H1 (cell line): ENCODE results near the gene PPM1N. TPM values are rescaled to one million over a fixed set of nuclear protein-coding genes. Genes with fewer than 3 reads are reported as not detected.
"Not testable (repeated sequence)": the region's sequence is repeated elsewhere in the genome, so short reads cannot be mapped to it uniquely, and the experiment has no call there.

Source experiments
- CTCF ChIA-PET: fragments of 300-600 bp; sonication (Branson Sonifier 250); formaldehyde crosslinking; loops from one replicate; lab custom pipeline; 2021; ENCODE audit not compliant: partially characterized antibody; lab: Charles Lee
- POLR2A ChIA-PET: fragments of 300-600 bp; sonication (Branson Sonifier 250); formaldehyde crosslinking; loops from one replicate; lab custom pipeline; 2021; ENCODE audit warnings: inconsistent platforms; ENCODE audit not compliant: partially characterized antibody; lab: Charles Lee
- DNase-seq, 2 experiments: peaks; one replicate each; pipeline versions ENCODE4 v3.0.0 to v3.0.0-alpha.2; 2010 to 2022; ENCODE audit warnings: low spot score in 2 of 2, low read depth in 1 of 2, mixed read lengths in 1 of 2
- FAIRE-seq: peaks from 2 replicates; lab custom pipeline; 2011; peaks lifted over from hg19 to GRCh38; lab: Jason Lieb, UNC
- H2AFZ ChIP-seq: 2 replicates; pipeline ENCODE4 v1.8.1; 2012; ENCODE audit warnings: low read length, inconsistent platforms
- H2AK5ac ChIP-seq: 2 replicates; pipeline ENCODE4 v1.6.1; 2013; ENCODE audit warnings: low read depth, low read length
- H2BK120ac ChIP-seq: replicated peaks from 2 replicates; pipeline ENCODE3; 2013; ENCODE audit warnings: low read depth, low read length, inconsistent platforms
- H2BK12ac ChIP-seq: 2 replicates; pipeline ENCODE4 v1.6.1; 2013; ENCODE audit warnings: low read depth, low read length
- H2BK15ac ChIP-seq: 2 replicates; pipeline ENCODE4 v1.6.1; 2013; ENCODE audit warnings: low read length
- H2BK20ac ChIP-seq: 2 replicates; pipeline ENCODE4 v1.6.1; 2013; ENCODE audit warnings: low read length
- H2BK5ac ChIP-seq: 2 replicates; pipeline ENCODE4 v1.6.1; 2013; ENCODE audit warnings: low read depth, low read length
- H3K14ac ChIP-seq: 2 replicates; pipeline ENCODE4 v1.6.1; 2013; ENCODE audit warnings: inconsistent platforms; ENCODE audit not compliant: insufficient read length
- H3K18ac ChIP-seq: 2 replicates; pipeline ENCODE4 v1.6.1; 2013; ENCODE audit warnings: low read length; ENCODE audit errors: extremely low read depth
- H3K23ac ChIP-seq: 2 replicates; pipeline ENCODE4 v1.6.1; 2013; ENCODE audit warnings: inconsistent platforms; ENCODE audit not compliant: insufficient read length
- H3K23me2 ChIP-seq: 2 replicates; pipeline ENCODE4 v1.6.1; 2013; ENCODE audit warnings: low read depth, low read length
- H3K27ac ChIP-seq: 2 replicates; pipeline ENCODE4 v1.6.1; 2011; ENCODE audit warnings: low read depth, low read length, inconsistent platforms
- H3K27me3 ChIP-seq, 4 experiments: replicated peaks in 1 of 4; 1 replicate in 1 of 4; 2 replicates in 3 of 4; pipeline versions ENCODE4 v1.6.1 to v1.8.1; 2011 to 2013; ENCODE audit warnings: low read length in 3 of 4, mild to moderate bottlenecking in 3 of 4, inconsistent platforms in 2 of 4, mixed read lengths in 2 of 4, moderate library complexity in 1 of 4; ENCODE audit not compliant: control insufficient read depth in 3 of 4, insufficient read depth in 3 of 4; ENCODE audit errors: extremely low read depth in 1 of 4
- H3K36me3 ChIP-seq, 4 experiments: 2 replicates each; pipeline versions ENCODE4 v1.6.1 to v1.8.1; 2011 to 2013; ENCODE audit warnings: mild to moderate bottlenecking in 4 of 4, low read length in 3 of 4, moderate library complexity in 2 of 4, control low read depth in 1 of 4, inconsistent platforms in 1 of 4; ENCODE audit not compliant: insufficient read depth in 4 of 4, control insufficient read depth in 2 of 4
- H3K4ac ChIP-seq: replicated peaks from 2 replicates; pipeline ENCODE3; 2013; ENCODE audit warnings: low read length, low read depth, mixed read lengths, inconsistent platforms; ENCODE audit not compliant: insufficient read length
- H3K4me1 ChIP-seq, 4 experiments: replicated peaks in 1 of 4; 1 replicate in 1 of 4; 2 replicates in 3 of 4; pipeline versions ENCODE4 v1.6.1 to v1.8.1; 2011 to 2013; ENCODE audit warnings: low read length in 3 of 4, inconsistent platforms in 2 of 4, mixed read lengths in 1 of 4; ENCODE audit not compliant: insufficient read depth in 4 of 4, control insufficient read depth in 3 of 4
- H3K4me2 ChIP-seq, 2 experiments: 2 replicates each; pipeline versions ENCODE4 v1.6.1 to v1.8.1; 2011 to 2013; ENCODE audit warnings: low read depth in 2 of 2, low read length in 2 of 2, control low read depth in 1 of 2, inconsistent platforms in 1 of 2, mild to moderate bottlenecking in 1 of 2; ENCODE audit not compliant: insufficient read depth in 1 of 2
- H3K4me3 ChIP-seq, 4 experiments: fragments of 200-600, 300-600 bp in 1 of 4; sonication (generic), shearing (Covaris generic), sonication (Bioruptor Twin) in 1 of 4; 2 replicates each; pipeline versions ENCODE4 v1.5.1 to v1.8.1; 2011 to 2016; ENCODE audit warnings: low read length in 4 of 4, low read depth in 3 of 4, control low read depth in 2 of 4, inconsistent platforms in 2 of 4, mild to moderate bottlenecking in 2 of 4, mixed read lengths in 1 of 4, moderate library complexity in 1 of 4; ENCODE audit not compliant: insufficient read depth in 2 of 4; ENCODE audit errors: extremely low read depth in 1 of 4
- H3K56ac ChIP-seq: replicated peaks from 2 replicates; pipeline ENCODE3; 2013; ENCODE audit warnings: low read depth, mild to moderate bottlenecking, mixed read lengths, low read length, inconsistent platforms; ENCODE audit not compliant: insufficient read length
- H3K79me1 ChIP-seq: 2 replicates; pipeline ENCODE4 v1.6.1; 2013; ENCODE audit warnings: low read depth, low read length, control low read depth
- H3K79me2 ChIP-seq, 2 experiments: 2 replicates each; pipeline versions ENCODE4 v1.6.1 to v1.8.1; 2012 to 2013; ENCODE audit warnings: low read length in 2 of 2, mild to moderate bottlenecking in 2 of 2, inconsistent platforms in 1 of 2; ENCODE audit not compliant: insufficient read depth in 2 of 2, control insufficient read depth in 1 of 2
- H3K9ac ChIP-seq, 4 experiments: replicated peaks in 1 of 4; 1 replicate in 1 of 4; 2 replicates in 3 of 4; pipeline versions ENCODE4 v1.6.1 to v1.8.1; 2011 to 2013; ENCODE audit warnings: low read depth in 3 of 4, low read length in 3 of 4, control low read depth in 2 of 4, mild to moderate bottlenecking in 2 of 4, moderate library complexity in 2 of 4, inconsistent platforms in 1 of 4; ENCODE audit errors: extremely low read depth in 1 of 4
- H3K9me3 ChIP-seq, 2 experiments: 2 replicates each; pipeline versions ENCODE4 v1.6.1 to v1.8.1; 2012 to 2013; ENCODE audit warnings: mild to moderate bottlenecking in 2 of 2, moderate library complexity in 2 of 2, control low read depth in 1 of 2, inconsistent platforms in 1 of 2, low read depth in 1 of 2, low read length in 1 of 2, mixed read lengths in 1 of 2; ENCODE audit not compliant: insufficient read depth in 2 of 2
- H4K20me1 ChIP-seq, 2 experiments: replicated peaks in 1 of 2; 2 replicates each; pipeline versions ENCODE3 to v1.8.1; 2011 to 2013; ENCODE audit warnings: inconsistent platforms in 2 of 2, low read length in 2 of 2, mild to moderate bottlenecking in 1 of 2; ENCODE audit not compliant: insufficient read depth in 2 of 2, control insufficient read depth in 1 of 2
- H4K5ac ChIP-seq: 2 replicates; pipeline ENCODE4 v1.6.1; 2013; ENCODE audit warnings: low read length, low read depth, mixed read lengths, inconsistent platforms; ENCODE audit not compliant: insufficient read length
- H4K8ac ChIP-seq: 2 replicates; pipeline ENCODE4 v1.8.0; 2013; ENCODE audit warnings: mild to moderate bottlenecking, moderate library complexity, low read length, inconsistent platforms; ENCODE audit not compliant: insufficient read depth; ENCODE audit errors: extremely low read depth
- H4K91ac ChIP-seq: replicated peaks from 2 replicates; pipeline ENCODE3; 2013; ENCODE audit warnings: low read length, mixed read lengths, inconsistent platforms; ENCODE audit not compliant: insufficient read length
- WGBS, 2 experiments: shearing (Covaris generic) in 1 of 2; methylation state at CpG; one replicate each; pipeline versions ENCODE4 v1.1.6 to v1.1.7; 2013 to 2015; ENCODE audit warnings: low lambda C conversion rate in 2 of 2, mixed read lengths in 2 of 2, inconsistent platforms in 1 of 2, low coverage in 1 of 2, missing lambda C conversion rate in 1 of 2; ENCODE audit not compliant: insufficient replicate concordance in 2 of 2, insufficient coverage in 1 of 2, insufficient read length in 1 of 2; ENCODE audit errors: extremely low coverage in 1 of 2, missing lambda C conversion rate in 1 of 2; 5-methylcytosine and 5-hydroxymethylcytosine counted together
- polyA plus RNA-seq, 7 experiments: library from polyadenylated mRNA; depleted of rRNA in 3 of 7; stranded (reverse) in 5 of 7; unstranded in 2 of 7; fragments of >200 nt in 5 of 7; fragments of 200-250 nt in 2 of 7; gene quantifications; 1 replicate in 5 of 7; 2 replicates in 1 of 7; 4 replicates in 1 of 7; pipeline versions ENCODE4 v1.2.1 to v1.2.3, GENCODE V29; 2011 to 2013; ENCODE audit warnings: missing spikeins in 2 of 7, mixed read lengths in 2 of 7
- total RNA-seq: library from RNA; stranded (reverse); fragmentation: NEBNext Ultra II Directional; extraction: Animal tissue kit (Norgen Biotek cat#: 25700); gene quantifications from 2 replicates; pipeline ENCODE4 v1.2.1, GENCODE V29; 2021

The PPM1N gene
- total and polyA plus RNA-seq, 2 of the 8 experiments (the other 6 are each of a cell fraction or from before 2014, with no cell fraction given) = 12.2 to 14.4 TPM

DNA sequence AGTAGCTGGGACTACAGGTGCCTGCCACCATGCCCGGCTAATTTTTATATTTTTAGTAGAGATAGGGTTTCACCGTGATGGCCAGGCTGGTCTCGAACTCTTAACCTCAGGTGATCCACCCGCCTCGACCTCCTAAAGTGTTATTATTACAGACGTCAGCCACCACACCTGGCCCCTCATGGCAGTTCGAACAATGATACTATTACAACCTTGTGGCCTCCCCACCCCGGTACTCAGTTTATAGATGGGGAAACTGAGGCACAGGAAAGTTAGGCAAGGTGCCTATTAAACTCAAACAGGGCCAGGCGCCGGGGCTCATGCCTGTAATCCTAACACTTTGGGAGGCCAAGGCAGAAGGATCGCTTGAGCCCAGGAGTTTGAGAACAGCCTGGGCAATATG lies 12.1 kb downstream of the PPM1N start:
- Histone ChIP-seq H2BK12ac (0 out of 2 replicates have a peak overlapping the region, but pooled peaks have one; percentile 17), H3K79me1 (peaks cover 24% of the 10 kb centered on the region), H3K79me2 (peaks cover 31 to 73% of the 10 kb centered on the region in 2 experiments), H3K4me2 (peak overlapping the region in 1 of 2 experiments; percentile 56; a peak in 1 of 4 replicates), H4K20me1 (peaks cover 12 to 23% of the 10 kb centered on the region in 2 experiments)
- not testable (repeated sequence) for FAIRE-seq, H2BK15ac ChIP-seq, H3K4me3 ChIP-seq, H2BK5ac ChIP-seq, H4K8ac ChIP-seq, H4K91ac ChIP-seq, H3K23ac ChIP-seq, H3K23me2 ChIP-seq, H2BK120ac ChIP-seq, DNase-seq, H3K56ac ChIP-seq, H3K4ac ChIP-seq, H3K9ac ChIP-seq, H2AK5ac ChIP-seq, H3K9me3 ChIP-seq, H3K4me1 ChIP-seq, H3K18ac ChIP-seq, H2BK20ac ChIP-seq, H4K5ac ChIP-seq, H3K27me3 ChIP-seq, H3K36me3 ChIP-seq, H2AFZ ChIP-seq, H3K27ac ChIP-seq, H3K14ac ChIP-seq
- WGBS, 2 experiments = 89% methylated on average over 11 of the region's 11 CpGs; no CpG with 5 or more reads in 1 of the 2 experiments
- CTCF ChIA-PET = interaction anchor here (0.8 to 2.4 kb wide), 8 partner anchors 10 to 48 kb away, joined by 3 to 15 read pairs (median 3); no protein-coding TSS in a partner anchor
- POLR2A ChIA-PET = interaction anchor here (1.0 to 3.2 kb wide), 3 partner anchors 11 to 29 kb away, joined by 3 to 25 read pairs (median 3); no protein-coding TSS in a partner anchor
